NCI-H2029 treated with DMSO at 0.1 percent for 48 hours (cell line): ENCODE results near the gene SKIDA1.

Experiments used
- DNase-seq: peaks from one replicate; lab custom pipeline; 2025; lab: John Stamatoyannopoulos, UW

SKIDA1 gene

DNA sequence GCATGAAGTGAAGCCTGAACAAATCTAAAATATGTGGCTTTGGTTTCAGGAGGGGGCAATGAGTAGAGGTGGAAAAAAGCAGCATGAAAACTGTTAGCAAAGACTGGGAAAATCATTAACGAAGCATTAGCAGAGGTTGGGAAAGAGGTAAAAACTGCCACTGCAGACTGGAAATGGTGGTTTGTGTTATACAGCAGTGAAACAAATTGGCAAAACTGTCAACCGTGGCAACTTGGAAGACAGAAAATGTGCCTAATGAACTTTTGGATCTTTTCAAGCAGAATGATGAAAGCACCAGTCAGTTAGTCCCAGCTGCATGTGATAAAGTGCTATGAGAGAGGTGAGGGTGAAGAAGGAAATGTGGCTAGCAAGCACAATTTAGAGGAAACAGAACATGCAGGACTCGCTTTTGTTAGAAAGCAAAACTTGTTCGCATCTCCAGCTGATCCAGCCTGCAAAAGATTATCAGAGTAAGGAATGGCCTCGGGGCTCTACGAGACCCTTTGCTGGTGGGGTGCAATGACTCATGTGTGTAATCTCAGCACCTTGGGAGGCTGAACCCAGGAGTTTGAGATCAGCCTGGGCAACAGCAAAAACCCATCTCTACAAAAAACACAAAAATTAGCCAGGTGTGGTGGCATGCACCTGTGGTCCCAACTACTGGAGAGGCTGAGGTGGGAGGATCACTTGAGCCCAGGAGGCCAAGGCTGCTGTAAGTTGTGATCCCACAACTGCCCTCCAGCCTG, 45.7 kb downstream of the SKIDA1 start:
- no peak for DNase-seq

DNA sequence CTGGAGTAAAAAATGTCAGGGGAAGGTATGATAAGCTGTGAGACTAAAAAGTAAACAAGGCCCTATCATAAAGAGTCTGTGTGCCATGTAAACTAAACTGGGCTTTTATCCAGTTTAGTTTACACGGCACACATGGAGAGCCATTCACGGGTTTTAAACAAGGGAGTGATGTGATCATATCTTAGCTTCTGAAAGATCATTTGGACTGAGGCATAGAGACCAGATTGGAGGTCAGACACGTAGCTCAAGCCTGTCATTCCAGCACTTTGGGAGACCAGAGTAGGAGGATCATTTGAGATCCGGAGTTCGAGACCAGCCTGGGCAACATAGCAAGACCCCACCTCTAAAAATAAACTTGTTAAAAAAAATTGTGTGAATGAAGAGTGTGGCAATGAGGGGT, 50.1 kb downstream of the SKIDA1 start:
- no peak for DNase-seq

DNA sequence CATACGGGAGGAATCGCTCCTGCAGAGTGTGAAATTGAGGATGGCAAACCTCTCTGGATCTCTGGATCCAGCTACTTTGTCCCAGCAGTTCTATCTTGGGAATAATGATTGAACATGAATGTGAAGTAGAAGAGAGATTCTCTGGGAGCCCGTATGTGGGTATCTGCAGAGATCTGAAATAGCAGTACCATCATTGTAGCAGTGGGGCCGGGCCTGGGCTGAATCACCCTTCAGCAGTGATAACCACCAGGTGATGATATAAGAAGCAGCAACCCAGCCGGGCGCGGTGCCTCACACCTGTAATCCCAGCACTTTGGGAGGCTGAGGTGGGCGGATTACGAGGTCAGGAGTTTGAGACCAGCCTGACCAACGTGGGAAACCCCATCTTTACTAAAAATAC, 51.9 kb downstream of the SKIDA1 start:
- DNase-seq = no peak

DNA sequence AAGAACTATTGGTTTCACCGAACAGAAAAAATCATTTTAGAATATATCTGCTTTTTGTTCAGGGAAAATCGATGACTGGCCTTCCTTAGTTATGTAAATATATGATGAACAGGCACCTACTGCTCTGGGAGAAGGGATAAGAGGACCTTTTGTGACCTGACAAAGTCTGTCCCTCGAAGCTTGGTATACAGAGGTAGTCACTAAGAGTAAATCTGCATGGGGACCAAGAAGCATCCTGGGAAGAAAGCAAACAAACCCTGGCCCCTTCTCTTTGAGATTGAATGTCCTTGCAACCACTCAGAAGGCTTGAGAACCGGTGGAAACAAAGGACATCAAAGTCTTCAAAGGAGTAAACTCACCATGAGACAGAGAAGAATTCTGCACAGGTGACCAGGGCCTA, 52.3 kb downstream of the SKIDA1 start:
- DNase-seq = no peak

DNA sequence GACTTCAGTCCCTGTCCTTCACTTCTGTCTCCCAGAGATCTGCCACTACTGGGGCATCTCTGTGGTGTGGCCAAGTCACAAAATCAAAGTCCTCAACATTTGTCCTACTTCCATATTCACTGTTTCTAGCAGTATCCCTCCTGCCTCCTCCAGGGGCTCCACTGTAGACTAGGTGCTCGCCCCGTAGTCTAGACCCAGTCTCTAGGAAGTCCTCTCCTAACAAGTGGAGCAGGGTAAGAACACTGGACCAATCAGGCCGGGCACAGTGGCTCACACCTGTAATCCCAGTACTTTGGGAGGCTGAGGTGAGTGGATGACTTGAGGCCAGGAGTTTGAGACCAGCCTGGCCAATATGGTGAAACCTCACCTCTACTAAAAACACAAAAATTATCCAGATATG, 57.4 kb downstream of the SKIDA1 start:
- no peak for DNase-seq

DNA sequence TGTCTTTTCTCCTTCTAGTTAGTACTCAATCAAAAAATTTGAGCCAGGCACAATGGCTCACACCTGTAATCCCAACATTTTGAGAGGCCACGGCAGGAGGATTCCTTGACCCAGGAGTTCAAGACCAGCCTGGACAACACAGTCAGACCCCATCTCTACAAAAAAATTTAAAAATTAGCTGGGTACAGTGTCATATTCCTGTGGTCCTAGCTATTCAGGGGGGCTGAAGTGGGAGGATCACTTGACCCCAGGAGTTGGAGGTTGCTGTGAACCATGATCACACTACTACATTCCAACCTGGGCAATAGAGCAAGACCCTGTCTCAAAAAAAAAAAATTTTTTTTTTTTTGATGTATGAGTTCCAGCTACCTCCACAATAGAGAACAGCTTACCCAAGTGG, 57.8 kb downstream of the SKIDA1 start:
- no peak for DNase-seq

DNA sequence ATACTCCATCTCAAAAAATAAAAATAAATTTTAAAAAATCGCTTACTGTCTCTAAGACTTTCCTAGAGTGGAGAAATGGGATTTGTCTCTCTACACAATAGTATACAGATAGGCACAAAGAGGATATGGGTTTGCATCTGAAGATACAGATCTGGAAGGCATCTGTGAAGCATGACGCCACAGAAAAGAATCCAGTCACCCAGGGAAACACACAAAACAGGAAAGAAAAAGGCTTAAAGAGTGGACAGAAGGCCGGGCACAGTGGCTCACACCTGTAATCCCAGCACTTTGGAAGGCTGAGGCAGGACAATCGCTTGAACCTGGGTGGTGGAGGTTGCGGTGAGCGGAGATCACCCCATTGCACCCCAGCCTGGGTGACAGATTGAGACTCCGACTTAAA, 61.3 kb downstream of the SKIDA1 start:
- no peak for DNase-seq
